ENCODE results near the gene DOC2B.

DNA sequence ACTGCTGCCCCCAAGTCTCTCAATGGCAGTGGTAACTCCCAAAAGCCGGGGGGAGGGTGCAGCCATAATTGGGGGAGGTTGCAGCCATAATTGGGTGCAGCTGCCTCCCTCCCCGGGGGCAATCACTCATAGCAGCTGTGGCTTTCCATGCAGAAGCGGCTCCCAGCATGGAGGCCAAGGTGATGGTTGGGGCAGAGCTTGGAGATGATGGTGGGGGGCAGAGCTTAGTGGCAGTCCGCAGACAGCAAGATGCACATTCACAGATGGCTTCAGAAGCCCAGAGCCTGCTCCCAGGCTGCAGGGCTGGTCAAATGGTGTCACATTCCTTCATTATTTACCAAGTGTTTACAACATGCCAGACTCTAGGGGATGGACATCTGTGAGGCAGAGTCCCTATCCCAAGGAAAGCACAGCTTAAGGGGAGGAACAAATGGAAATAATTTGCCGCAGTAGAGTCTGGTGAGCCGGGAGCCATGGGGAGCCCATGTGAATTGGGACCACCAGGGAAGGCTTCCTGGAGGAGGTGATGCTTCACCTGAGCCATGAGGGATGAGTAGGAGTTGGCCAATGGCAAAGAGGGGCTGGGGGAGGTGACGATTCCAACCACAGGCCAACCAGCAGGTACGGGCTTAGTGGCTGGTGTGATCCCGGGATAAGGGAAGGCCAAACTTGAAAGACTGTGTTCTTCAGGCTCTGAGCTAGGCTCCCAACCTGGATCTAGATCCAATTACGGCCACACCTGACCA is 8.1 kb downstream of the DOC2B start:
- TF ChIP-seq, protein P1, sequence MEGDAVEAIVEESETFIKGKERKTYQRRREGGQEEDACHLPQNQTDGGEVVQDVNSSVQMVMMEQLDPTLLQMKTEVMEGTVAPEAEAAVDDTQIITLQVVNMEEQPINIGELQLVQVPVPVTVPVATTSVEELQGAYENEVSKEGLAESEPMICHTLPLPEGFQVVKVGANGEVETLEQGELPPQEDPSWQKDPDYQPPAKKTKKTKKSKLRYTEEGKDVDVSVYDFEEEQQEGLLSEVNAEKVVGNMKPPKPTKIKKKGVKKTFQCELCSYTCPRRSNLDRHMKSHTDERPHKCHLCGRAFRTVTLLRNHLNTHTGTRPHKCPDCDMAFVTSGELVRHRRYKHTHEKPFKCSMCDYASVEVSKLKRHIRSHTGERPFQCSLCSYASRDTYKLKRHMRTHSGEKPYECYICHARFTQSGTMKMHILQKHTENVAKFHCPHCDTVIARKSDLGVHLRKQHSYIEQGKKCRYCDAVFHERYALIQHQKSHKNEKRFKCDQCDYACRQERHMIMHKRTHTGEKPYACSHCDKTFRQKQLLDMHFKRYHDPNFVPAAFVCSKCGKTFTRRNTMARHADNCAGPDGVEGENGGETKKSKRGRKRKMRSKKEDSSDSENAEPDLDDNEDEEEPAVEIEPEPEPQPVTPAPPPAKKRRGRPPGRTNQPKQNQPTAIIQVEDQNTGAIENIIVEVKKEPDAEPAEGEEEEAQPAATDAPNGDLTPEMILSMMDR (optimal IDR thresholded peaks at IDR 0.05 in 1 of 3, IDR thresholded peaks at IDR 0.05 in 1 of 3, conservative IDR thresholded peaks at IDR 0.05 in 1 of 3; ENCODE audit: extremely low read depth in 1 of 3, insufficient read depth in 2 of 3, low read length in 3 of 3) = no peak
- no peak for TF ChIP-seq EZH2 (IDR thresholded peaks at IDR 0.05; ENCODE audit: low read length)
